NCI-H69 (cell line): ENCODE measurements around the gene VEZT.
"Not testable (repeated sequence)": the region's sequence is repeated elsewhere in the genome, so short reads cannot be mapped to it uniquely, and the experiment has no call there.

ENCODE experiments used
- DNase-seq: peaks from one replicate; lab custom pipeline; 2025; lab: John Stamatoyannopoulos, UW

The VEZT gene

DNA sequence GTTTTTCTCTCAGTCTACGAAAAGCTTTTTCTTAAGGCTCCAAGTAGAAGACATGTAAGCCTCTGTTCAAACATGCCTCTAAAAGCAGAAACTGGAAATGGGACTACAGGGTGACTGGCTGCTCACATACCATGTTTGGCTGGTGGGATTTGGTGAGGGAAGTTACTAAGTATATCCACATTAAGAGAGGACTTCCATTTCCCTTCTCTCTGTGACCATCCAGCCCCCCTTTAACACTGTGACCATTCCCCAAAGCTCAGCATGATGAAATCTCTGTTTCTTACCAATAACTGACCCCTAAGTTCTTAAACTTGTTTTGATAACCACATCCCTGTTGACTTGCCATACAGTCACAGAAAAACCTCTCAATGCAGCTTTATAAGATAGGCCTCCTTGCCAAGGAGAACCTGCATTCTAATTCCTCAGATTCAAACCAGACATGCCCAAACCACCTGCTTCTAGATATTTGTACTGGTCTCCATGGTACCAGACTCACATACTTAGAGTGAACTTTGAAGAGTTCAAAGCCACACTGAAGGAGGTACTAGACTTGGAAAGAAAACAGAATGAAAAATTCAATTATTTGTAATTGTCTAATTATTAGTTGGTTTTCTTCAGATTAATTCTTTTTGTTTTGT, 102.2 kb downstream of the VEZT start:
- peak; percentile 13 for DNase-seq

DNA sequence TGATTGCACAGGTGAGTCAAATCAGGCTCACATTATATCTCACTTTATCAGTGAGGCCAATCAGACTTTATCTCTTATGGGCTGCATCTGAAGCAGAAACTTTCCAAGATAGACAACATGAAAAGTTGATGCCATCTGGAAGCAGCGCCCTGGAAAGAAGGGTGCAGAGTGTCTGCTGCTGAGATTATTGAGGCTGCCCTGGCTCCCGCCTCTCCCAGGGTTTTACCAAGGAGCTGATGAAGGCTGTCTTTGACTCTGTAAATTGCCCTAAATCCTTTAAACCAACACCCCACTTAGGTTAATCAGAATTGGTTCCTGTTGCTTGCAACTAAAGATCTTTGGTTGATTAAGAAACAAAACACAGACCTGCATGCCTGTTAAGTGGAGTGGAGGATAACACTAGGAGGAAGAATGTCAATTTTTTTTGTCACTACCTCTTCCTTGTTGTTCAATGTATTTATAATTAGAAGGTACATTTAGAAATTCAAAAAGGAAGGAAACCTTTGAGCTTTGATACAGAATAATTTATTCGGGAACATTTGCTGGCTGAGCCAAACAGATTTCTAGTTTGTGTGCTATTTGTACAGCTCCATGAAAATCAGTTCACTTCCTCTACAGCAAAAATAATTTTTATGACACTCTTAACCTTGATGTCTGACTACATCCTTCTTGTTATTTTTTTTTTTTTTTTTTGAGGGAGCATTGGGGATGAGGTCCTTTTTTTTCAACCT, 104.1 kb downstream of the VEZT start:
- DNase-seq = no peak

- DNase-seq = no peak
These were observed 104.7 kb downstream of the VEZT start for GRCh38 chr12:95322326-95322725.

DNA sequence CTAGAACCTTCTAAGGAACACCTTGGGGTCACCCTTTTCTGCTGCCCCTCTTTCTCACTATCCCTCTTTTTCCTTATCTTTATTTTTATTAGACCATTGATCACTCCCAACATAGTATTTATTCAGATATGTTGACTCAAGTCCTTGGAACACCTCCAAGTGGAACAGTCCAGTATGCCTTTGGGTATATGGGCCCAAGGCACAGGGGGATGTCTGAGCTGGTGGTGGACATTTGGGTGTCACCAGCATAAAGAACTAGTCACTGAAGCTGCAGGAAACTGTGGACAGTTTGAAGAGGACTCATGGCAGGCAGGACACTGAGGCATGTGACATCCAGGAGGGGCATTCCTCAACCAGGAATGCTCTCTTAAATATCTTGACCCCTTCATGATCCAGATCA, 105.6 kb downstream of the VEZT start:
- DNase-seq = peak; percentile 21

GRCh38 chr12:95324246-95324645, 106.6 kb downstream of the VEZT start:
- not testable (repeated sequence) for DNase-seq

DNA sequence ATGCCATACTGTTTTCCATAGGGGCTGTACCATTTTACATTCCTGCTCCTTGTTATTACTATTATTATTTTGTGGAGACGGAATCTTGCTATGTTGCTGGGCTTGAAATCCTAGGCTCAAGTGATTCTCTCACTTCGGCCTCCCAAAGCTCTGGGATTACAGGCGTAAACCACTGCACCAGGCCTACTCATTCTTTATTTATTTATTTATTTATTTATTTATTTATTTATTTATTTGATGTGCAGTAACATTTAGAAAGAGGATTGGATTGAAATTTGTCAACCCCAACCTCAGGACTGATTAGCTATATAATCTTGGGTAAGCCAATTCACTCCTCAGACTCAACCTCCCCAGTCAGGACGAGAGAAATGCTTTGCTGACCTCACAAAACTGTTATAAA, 107.9 kb downstream of the VEZT start:
- no peak for DNase-seq

DNA sequence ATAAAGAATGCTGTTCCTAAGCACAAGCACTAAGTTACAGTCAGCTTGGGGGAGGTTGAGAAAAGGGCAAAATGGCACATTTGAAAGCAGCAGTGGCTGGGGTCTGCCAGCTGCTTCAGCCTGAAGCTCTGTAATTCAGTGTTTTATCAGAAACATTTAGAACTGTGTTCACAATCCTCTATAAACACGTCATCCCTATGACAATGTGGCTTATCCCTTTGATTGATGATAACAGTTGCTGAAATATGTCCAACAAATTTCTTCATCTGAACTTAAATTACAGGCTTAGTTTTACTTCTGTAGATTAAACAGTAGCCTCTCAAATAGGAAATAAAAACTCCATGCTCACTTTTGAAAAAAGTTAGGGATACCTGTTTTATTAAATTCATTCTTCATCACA, 108.8 kb downstream of the VEZT start:
- DNase-seq = no peak

GRCh38 chr12:95326855-95327254, 109.2 kb downstream of the VEZT start:
- DNase-seq = no peak

GRCh38 chr12:95328708-95329107, 111.1 kb downstream of the VEZT start:
- no peak for DNase-seq

GRCh38 chr12:95335948-95336347, 118.3 kb downstream of the VEZT start:
- DNase-seq = no peak

DNA sequence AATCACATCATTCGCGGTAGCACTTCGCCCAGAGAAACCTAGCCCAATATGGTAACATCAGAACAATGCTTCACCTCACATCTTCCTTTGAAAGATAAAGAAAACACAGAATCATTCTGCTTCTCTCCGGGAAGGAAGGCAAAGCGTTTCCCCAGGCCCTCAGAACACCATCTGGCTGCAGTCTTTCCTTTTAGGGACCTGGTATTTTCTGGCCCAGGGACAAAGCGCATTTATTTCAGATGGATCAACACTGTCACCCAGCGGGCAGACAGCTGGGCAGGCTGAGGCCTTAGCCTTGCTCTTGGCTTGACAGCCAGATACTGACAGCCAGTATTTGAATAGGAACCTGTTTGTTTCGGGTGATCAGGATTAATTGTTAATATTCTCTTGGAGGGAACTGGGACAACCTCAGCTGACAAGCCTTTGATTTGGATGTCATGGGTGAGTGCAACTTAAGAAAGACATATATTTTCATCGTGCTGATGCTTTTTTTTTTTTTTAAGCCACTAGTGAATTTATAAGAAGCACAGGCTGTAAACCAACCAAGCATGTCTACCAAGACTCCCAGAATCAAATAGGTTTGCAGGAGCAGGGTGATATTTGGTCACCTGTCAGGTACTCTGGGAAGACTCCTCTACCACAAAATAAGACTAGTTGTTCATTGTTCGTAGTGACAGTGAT, 118.9 kb downstream of the VEZT start:
- DNase-seq = peak; percentile 93

GRCh38 chr12:95337146-95337545, 119.5 kb downstream of the VEZT start:
- no peak for DNase-seq

DNA sequence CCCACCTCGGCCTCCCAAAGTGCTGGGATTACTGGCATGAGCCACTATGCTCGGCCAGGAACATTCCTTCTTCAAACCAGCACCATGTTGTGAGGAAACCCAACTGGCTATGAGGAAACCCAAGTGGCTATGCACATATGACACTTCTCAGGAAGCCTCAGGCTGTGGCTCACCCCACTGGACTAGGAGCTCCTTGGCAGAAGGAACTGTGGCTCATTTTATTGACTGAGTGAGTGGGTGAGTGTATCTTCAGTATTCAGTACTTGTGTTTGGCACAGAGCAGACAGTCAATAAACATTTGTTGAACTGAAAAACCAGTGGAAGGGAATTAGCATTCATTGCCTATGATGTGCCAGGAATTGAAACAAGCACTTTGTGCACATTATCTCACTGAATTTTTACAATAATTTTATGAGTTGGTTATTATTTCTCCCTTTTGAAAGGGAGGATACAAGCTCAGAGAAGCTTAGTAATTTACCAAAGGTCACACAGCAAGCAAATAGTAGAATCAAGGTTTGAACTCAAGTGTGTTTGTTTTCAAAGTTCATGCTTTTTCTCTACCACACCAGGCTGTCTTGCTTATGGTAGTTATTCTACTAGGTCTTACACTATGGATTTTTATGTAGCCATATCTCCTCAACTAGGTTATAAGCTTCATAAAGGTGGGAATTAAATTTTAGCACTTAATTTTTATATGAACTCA, 121.6 kb downstream of the VEZT start:
- DNase-seq = no peak

DNA sequence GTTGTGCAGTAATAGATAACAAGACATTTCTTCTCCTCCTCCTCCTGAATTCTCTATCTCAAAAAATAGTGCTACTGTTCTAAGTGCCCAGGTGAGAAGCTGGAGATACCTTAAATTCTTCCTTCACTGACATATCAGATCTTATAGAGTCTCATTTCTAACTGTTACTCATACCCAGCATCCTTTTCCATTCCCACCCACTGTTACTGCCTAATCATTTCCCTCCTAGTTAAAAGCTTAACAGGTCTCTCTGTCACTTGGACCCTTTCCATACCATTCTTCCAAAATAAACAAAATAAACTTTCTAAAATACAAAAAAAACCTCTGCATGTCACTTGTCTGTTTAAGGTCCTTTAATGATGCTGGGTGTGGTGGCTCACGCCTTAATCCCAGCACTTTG, 124.4 kb downstream of the VEZT start:
- no peak for DNase-seq

GRCh38 chr12:95343461-95344230, 126.0 kb downstream of the VEZT start:
- DNase-seq = no peak

DNA sequence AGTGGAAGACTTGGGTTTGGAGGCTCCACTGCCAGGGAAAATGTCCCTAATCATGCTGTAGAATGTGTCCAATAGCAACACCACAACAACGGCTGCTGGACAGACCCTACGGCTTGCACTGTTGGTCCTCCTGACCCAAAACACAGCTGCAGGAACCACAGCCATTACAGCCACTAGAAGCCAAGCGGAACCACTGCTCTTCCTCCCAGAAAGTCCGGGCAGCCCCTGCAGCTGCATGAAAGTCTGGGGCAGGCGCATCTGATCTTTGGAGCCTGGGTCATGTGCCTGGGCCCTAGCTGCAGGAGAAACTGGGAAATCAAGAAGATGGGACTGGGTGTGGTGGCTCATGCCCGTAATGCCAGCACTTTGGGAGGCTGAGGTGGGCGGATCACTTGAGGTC, 131.7 kb downstream of the VEZT start:
- no peak for DNase-seq

DNA sequence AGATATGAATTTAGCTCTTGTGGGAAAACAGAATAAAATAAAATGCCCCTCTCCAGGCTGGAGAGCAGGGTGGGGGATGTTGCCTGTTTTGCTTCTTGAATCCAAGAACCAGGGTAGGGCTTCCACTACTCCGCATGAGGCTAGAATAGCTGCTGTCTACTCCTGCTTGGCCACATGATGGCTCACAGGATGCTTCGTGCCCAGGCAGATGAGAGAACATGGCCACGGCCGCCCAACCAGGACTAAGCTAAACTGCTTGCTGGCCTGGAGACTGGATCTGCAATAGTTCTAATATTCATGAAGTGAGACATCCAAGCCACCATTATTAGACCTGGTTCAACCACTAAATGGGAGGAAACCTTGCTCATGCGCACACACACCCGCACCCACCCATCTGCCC, 134.1 kb downstream of the VEZT start:
- DNase-seq = no peak
